Cardiac muscle cell (in vitro differentiated cells and primary cell): Measurements from ENCODE around the gene NOTCH3. TPM values are rescaled to one million over a fixed set of nuclear protein-coding genes. Genes with fewer than 3 reads are reported as not detected.

Experiments
- DNase-seq, 2 donors: peaks; one replicate each; pipeline versions ENCODE4 v3.0.0 to v3.0.0-alpha.2; 2010 to 2017; ENCODE audit warnings: low read depth in 1 of 2, low spot score in 1 of 2
- H3K27ac ChIP-seq: fragments of 200-600 bp; sonication (generic); 2 replicates; pipeline ENCODE4 v1.5.1; 2016
- H3K27me3 ChIP-seq: fragments of 200-600 bp; sonication (generic); 2 replicates; pipeline ENCODE4 v1.6.0; 2016; ENCODE audit warnings: control low read depth
- H3K36me3 ChIP-seq: fragments of 200-600 bp; sonication (generic); 2 replicates; pipeline ENCODE4 v1.5.1; 2016; ENCODE audit warnings: control low read depth
- H3K4me1 ChIP-seq: fragments of 200-600 bp; sonication (generic); 2 replicates; pipeline ENCODE4 v1.8.1; 2017; ENCODE audit warnings: low read depth, mild to moderate bottlenecking, mixed run types
- H3K4me3 ChIP-seq: fragments of 200-600 bp; sonication (generic); 2 replicates; pipeline ENCODE4 v1.5.1; 2016; ENCODE audit warnings: mild to moderate bottlenecking
- H3K9me3 ChIP-seq: fragments of 200-600 bp; sonication (generic); 2 replicates; pipeline ENCODE4 v1.5.1; 2017; ENCODE audit warnings: low read depth, mild to moderate bottlenecking, control low read depth
- polyA plus RNA-seq: library from polyadenylated mRNA; unstranded; fragments of >200 nt; fragmentation: Nextera tagmentation; extraction: Ambion mirVana; gene quantifications from 2 replicates; pipeline ENCODE4 v1.2.1, GENCODE V29; 2016
- total RNA-seq: library from RNA; depleted of rRNA; stranded (reverse); fragments of >200 nt; gene quantifications from 2 replicates; pipeline ENCODE4 v1.2.3, GENCODE V29; 2016
- TF ChIP-seq, protein P1 (sequence below): IDR thresholded peaks from 2 replicates; pipeline ENCODE4 v1.5.1; 2012; ENCODE audit warnings: low read depth, mild to moderate bottlenecking, low read length

NOTCH3 gene
- total and polyA plus RNA-seq, 2 experiments from 2014 or later: 19.9 to 40.4 TPM

DNA sequence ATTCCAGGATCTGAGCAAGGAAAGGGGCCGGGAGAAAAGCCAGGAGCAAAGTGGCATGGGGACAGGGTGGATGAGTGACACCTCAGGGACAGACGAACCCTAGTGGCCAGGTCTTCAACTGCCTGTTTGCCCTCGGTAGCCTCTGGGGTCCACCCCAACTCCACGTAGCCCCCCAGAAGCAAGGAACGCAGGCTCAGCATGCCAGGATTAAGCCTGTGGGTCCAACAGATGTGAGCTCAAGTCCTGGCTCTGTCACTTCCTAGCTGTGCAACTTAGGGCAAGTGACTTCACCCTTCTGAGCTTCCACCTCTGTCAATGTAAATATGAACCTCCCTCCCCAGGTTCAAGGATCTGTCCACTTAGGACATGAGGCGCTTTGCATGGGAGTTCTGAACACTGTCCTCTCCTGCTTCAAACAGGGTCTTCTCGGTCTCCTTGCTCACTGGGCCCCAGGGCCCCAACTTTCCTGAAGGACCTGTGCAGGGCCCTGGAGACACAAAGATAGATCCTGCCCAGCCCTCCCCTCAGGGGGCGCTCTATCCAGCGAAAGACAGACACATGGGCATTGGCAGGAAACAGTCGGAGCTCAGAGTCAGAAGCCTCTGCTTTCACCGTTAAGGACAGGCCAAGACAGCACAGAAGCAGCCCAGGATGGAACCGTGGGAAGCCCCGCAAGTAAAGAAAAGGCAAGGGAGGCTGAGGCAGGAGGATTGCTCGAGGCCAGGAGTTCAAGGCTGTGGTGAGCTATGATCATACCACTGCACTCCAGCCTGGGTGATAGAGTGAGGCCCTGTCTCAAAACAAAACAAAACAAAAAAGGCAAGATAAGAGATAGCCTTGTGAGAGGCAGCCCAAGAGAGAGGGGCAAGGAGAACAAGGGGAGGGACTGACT lies 80.4 kb downstream of the NOTCH3 start:
- Histone ChIP-seq H3K27me3 (no peaks in the 10 kb centered on the region), H3K4me3 (no peak overlapping the region), H3K4me1 (peaks cover 3% of the 10 kb centered on the region), H3K27ac (no peak overlapping the region), H3K36me3 (peaks cover 43% of the 10 kb centered on the region), H3K9me3 (no peaks in the 10 kb centered on the region)
- no peak for DNase-seq
- TF ChIP-seq, protein P1, sequence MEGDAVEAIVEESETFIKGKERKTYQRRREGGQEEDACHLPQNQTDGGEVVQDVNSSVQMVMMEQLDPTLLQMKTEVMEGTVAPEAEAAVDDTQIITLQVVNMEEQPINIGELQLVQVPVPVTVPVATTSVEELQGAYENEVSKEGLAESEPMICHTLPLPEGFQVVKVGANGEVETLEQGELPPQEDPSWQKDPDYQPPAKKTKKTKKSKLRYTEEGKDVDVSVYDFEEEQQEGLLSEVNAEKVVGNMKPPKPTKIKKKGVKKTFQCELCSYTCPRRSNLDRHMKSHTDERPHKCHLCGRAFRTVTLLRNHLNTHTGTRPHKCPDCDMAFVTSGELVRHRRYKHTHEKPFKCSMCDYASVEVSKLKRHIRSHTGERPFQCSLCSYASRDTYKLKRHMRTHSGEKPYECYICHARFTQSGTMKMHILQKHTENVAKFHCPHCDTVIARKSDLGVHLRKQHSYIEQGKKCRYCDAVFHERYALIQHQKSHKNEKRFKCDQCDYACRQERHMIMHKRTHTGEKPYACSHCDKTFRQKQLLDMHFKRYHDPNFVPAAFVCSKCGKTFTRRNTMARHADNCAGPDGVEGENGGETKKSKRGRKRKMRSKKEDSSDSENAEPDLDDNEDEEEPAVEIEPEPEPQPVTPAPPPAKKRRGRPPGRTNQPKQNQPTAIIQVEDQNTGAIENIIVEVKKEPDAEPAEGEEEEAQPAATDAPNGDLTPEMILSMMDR: peak; percentile 8

DNA sequence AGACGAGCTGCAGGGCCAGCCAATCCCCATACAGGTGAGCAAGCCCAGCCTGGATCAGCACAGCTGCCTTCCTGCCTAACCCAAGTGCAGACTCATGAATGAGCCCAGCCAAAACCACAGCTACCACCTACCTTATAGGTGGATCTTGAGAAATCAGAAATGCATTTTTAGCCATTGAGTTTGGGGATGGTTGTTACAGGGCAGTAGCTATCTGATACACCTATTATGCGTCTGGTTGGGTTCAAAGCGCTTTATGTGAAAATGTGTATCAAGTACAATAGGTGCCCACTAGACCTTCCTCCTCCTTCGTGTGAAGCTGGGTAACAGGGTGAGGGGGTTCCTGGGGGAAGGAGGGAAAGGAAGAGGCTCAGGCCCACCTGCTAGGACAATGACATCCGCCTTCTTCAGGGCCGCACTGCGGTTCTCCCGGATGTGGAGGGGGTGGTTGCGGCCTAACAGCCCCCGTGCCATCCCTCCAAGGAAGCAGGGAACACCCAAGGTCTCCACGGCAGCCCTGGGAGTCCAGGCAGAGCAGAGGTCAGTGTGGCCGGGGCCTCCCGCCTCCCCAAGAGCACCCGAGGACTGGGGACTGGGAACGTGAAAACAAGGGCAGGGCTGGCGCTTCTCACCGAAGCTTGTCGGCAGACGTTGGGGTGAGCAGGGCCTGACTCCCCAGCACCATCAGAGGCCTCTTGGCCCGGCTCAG lies 81.9 kb downstream of the NOTCH3 start:
- no peaks in the 10 kb centered on the region for H3K9me3 ChIP-seq
- no peak overlapping the region for H3K4me3 ChIP-seq
- no peak for DNase-seq
- no peaks in the 10 kb centered on the region for H3K27me3 ChIP-seq
- H3K27ac ChIP-seq: no peak overlapping the region
- peaks cover 46% of the 10 kb centered on the region for H3K36me3 ChIP-seq
- TF ChIP-seq, protein P1: no peak
- H3K4me1 ChIP-seq: no peaks in the 10 kb centered on the region

DNA sequence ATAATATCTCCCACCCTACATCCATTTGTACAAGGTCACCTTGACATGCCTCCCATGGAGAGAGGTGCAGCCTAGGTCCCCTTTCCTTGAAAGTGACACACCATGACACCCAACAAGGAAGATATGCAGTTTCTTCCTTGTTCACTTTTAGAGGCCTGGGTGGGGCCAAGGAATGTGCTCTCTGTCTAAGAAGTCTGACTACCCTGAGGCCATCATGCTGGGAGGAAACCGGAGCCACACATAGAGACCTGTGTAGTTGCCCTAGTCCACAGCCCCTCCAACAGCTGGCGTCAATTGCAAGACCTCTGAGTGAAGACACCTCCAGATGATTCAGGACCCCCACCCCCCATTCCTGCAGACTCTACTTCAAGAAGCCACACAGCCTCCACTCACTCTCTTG lies 82.5 kb downstream of the NOTCH3 start:
- no peaks in the 10 kb centered on the region for H3K4me1 ChIP-seq
- H3K4me3 ChIP-seq: no peak overlapping the region
- TF ChIP-seq, protein P1: no peak
- peaks cover 52% of the 10 kb centered on the region for H3K36me3 ChIP-seq
- H3K27ac ChIP-seq: no peak overlapping the region
- H3K9me3 ChIP-seq: no peaks in the 10 kb centered on the region
- H3K27me3 ChIP-seq: no peaks in the 10 kb centered on the region
- no peak for DNase-seq

DNA sequence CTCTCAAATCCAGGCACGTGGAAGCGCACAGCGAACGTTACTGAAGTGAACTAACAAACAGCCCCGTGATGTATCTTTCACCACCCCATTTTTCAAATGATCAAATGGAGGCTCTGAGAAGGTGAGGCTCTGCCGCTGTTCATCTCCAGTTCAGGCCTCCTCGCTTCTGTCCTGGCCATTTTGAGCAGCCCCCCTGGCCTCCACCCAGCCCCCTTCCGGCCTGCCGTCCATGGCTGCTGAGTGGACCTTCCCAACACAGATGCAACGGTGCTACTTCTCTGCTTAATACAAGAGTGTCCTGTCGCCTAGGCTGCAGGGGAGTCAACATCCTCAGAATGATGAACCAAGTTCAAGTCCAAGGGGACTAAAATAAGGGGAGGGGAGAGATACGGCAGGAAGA lies 83.9 kb downstream of the NOTCH3 start:
- Histone ChIP-seq H3K27ac (peak overlapping the region; percentile 6), H3K4me3 (no peak overlapping the region), H3K36me3 (peaks cover 65% of the 10 kb centered on the region), H3K9me3 (no peaks in the 10 kb centered on the region), H3K4me1 (no peaks in the 10 kb centered on the region), H3K27me3 (no peaks in the 10 kb centered on the region)
- TF ChIP-seq, protein P1: no peak
- no peak for DNase-seq

DNA sequence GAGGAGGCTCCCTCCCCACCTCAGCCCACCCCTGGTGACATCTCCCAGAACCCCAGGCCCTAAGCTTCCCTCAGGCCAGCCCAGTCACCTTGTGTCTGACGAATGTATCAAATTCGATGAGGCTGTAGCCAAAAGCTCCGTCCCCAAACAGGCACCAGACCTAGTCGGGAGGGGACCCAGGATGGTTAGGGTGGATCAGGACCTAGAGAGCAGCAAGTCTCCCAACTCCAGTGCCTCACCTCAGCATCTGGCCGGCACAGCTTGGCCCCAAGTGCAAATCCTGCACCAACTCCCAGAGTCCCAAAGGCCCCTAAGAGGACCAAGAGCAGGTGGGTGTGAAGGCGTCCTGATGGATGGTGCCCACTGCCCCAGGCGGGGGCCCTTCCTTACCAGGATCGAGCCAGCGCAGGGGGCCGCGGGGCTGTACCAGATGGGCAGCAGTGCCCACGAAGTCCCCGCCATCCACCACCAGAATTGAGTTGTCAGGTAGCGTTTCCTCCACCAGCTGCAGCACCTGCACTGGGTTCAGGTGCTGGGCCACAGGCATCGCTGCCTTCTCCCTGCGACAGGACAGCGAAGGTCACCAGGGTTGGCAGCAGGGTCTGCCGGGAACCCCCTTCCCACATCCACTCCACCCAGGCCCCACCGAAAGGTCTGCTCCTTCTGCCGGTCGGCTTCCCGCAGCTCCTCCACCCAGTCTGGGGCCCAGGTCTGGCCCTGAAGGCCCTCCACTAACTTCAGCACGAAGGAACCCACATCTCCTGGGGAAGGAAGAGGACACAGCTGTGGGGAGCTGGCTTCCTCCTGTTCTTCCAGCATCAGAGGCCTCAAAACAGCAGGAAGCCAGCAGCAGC lies 84.8 kb downstream of the NOTCH3 start:
- Histone ChIP-seq H3K27me3 (no peaks in the 10 kb centered on the region), H3K27ac (peak overlapping the region; percentile 48), H3K36me3 (peaks cover 71% of the 10 kb centered on the region), H3K9me3 (no peaks in the 10 kb centered on the region), H3K4me1 (no peaks in the 10 kb centered on the region), H3K4me3 (no peak overlapping the region)
- TF ChIP-seq, protein P1: no peak
- DNase-seq: no peak
